ENCODE measurements around the gene IFT122.

GRCh38 chr3:129500334-129500658, 60.3 kb downstream of the IFT122 start:
- no peak for TF ChIP-seq POLR2A (IDR thresholded peaks at IDR 0.05)
- TF ChIP-seq EP300 (IDR thresholded peaks at IDR 0.05) = no peak

Measured in tibial nerve (tissue), 3 donors.